PC-3 (cell line): ENCODE data around the gene METTL9.
"Not testable (repeated sequence)": the region's sequence is repeated elsewhere in the genome, so short reads cannot be mapped to it uniquely, and the experiment has no call there.

Experiments used
- EZH2 ChIP-seq: fragments of 300-600 bp; sonication (generic); IDR thresholded peaks from one replicate; pipeline ENCODE4 v1.6.1; 2017; ENCODE audit warnings: antibody characterized with exemption, mild to moderate bottlenecking, low read length; ENCODE audit not compliant: unreplicated experiment
- EZH2phosphoT487 ChIP-seq: fragments of 300-600 bp; sonication (generic); IDR thresholded peaks from 2 replicates; pipeline ENCODE4 v1.6.1; 2018; ENCODE audit warnings: mild to moderate bottlenecking, antibody characterized with exemption, low read length, borderline replicate concordance
- TF ChIP-seq, protein P1 (sequence below): fragments of 300-600 bp; sonication (generic); conservative IDR thresholded peaks from 2 replicates; pipeline ENCODE4 v1.5.1; 2017; ENCODE audit warnings: antibody characterized with exemption, low read depth, mild to moderate bottlenecking, low read length

GRCh38 chr16:21567496-21567895 is 31.9 kb upstream of the METTL9 start:
- not testable (repeated sequence) for TF ChIP-seq EZH2, EZH2phosphoT487
- TF ChIP-seq, protein P1, sequence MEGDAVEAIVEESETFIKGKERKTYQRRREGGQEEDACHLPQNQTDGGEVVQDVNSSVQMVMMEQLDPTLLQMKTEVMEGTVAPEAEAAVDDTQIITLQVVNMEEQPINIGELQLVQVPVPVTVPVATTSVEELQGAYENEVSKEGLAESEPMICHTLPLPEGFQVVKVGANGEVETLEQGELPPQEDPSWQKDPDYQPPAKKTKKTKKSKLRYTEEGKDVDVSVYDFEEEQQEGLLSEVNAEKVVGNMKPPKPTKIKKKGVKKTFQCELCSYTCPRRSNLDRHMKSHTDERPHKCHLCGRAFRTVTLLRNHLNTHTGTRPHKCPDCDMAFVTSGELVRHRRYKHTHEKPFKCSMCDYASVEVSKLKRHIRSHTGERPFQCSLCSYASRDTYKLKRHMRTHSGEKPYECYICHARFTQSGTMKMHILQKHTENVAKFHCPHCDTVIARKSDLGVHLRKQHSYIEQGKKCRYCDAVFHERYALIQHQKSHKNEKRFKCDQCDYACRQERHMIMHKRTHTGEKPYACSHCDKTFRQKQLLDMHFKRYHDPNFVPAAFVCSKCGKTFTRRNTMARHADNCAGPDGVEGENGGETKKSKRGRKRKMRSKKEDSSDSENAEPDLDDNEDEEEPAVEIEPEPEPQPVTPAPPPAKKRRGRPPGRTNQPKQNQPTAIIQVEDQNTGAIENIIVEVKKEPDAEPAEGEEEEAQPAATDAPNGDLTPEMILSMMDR: not testable (repeated sequence)
